ENCODE results near the gene KLC4.

Gene KLC4

GRCh38 chr6:43060755-43061633 lies 1.6 kb downstream of the KLC4 start:
- Histone ChIP-seq H3K9me3 (no peaks in the 10 kb centered on the region), H3K4me1 (ENCODE audit: control insufficient read depth in 1 of 2, insufficient read depth in 1 of 2, low read depth in 1 of 2, low read length in 1 of 2) (peaks cover 17 to 19% of the 10 kb centered on the region in 2 experiments), H3K36me3 (peaks cover 23% of the 10 kb centered on the region), H3K4me3 (ENCODE audit: low read depth in 1 of 2, low read length in 1 of 2) (no peak overlapping the region), H3K27ac (no peak overlapping the region), H3K27me3 (no peaks in the 10 kb centered on the region)
- TF ChIP-seq CTCF (IDR thresholded peaks at IDR 0.05), result no peak

- Histone ChIP-seq H3K4me3 (ENCODE audit: low read depth in 1 of 2, low read length in 1 of 2) (no peak overlapping the region), H3K27ac (no peak overlapping the region), H3K36me3 (peaks cover 27% of the 10 kb centered on the region), H3K4me1 (ENCODE audit: control insufficient read depth in 1 of 2, insufficient read depth in 1 of 2, low read depth in 1 of 2, low read length in 1 of 2) (peaks cover 17 to 19% of the 10 kb centered on the region in 2 experiments), H3K27me3 (no peaks in the 10 kb centered on the region), H3K9me3 (no peaks in the 10 kb centered on the region)
- no peak for TF ChIP-seq CTCF (IDR thresholded peaks at IDR 0.05)
Observed at GRCh38 chr6:43061861-43062260, 2.4 kb downstream of the KLC4 start.

GRCh38 chr6:43062818-43063217 lies 3.4 kb downstream of the KLC4 start:
- Histone ChIP-seq H3K36me3 (peaks cover 27% of the 10 kb centered on the region), H3K9me3 (no peaks in the 10 kb centered on the region), H3K4me1 (ENCODE audit: control insufficient read depth in 1 of 2, insufficient read depth in 1 of 2, low read depth in 1 of 2, low read length in 1 of 2) (peaks cover 17 to 19% of the 10 kb centered on the region in 2 experiments), H3K27me3 (no peaks in the 10 kb centered on the region), H3K27ac (no peak overlapping the region), H3K4me3 (ENCODE audit: low read depth in 1 of 2, low read length in 1 of 2) (no peak overlapping the region)
- TF ChIP-seq CTCF (IDR thresholded peaks at IDR 0.05), result no peak

GRCh38 chr6:43070028-43070632 lies 10.7 kb downstream of the KLC4 start:
- Histone ChIP-seq H3K4me1 (ENCODE audit: control insufficient read depth in 1 of 2, insufficient read depth in 1 of 2, low read depth in 1 of 2, low read length in 1 of 2) (no peaks in the 10 kb centered on the region), H3K36me3 (peaks cover 36% of the 10 kb centered on the region), H3K27me3 (peaks cover 5% of the 10 kb centered on the region), H3K9me3 (no peaks in the 10 kb centered on the region), H3K27ac (no peak overlapping the region), H3K4me3 (ENCODE audit: low read depth in 1 of 2, low read length in 1 of 2) (no peak overlapping the region)
- no peak for TF ChIP-seq CTCF (IDR thresholded peaks at IDR 0.05)

GRCh38 chr6:43074847-43075669 lies 15.6 kb downstream of the KLC4 start:
- Histone ChIP-seq H3K4me3 (ENCODE audit: low read depth in 1 of 2, low read length in 1 of 2) (no peak overlapping the region), H3K9me3 (no peaks in the 10 kb centered on the region), H3K27ac (no peak overlapping the region), H3K36me3 (peaks cover 24% of the 10 kb centered on the region), H3K4me1 (ENCODE audit: control insufficient read depth in 1 of 2, insufficient read depth in 1 of 2, low read depth in 1 of 2, low read length in 1 of 2) (peaks cover 10 to 12% of the 10 kb centered on the region in 2 experiments), H3K27me3 (peaks cover 40% of the 10 kb centered on the region)
- no peak for TF ChIP-seq CTCF (IDR thresholded peaks at IDR 0.05)
